GM13976 (cell line): ENCODE results near the gene CDC42BPG.

Experiments used
- DNase-seq: peaks from one replicate; pipeline ENCODE4 v3.0.0; 2012; ENCODE audit warnings: low spot score
- in situ Hi-C: fragments of 300-500 bp; cut with MboI; formaldehyde crosslinking; loops from one replicate; pipeline ENCODE4 v1.12.0; 2022; ENCODE audit warnings: low sequenced_read_pairs, mixed read lengths, inconsistent platforms; ENCODE audit not compliant: unreplicated experiment
- TF ChIP-seq, protein P1 (sequence below): IDR thresholded peaks from 2 replicates; pipeline ENCODE4 v1.5.1; 2012; ENCODE audit warnings: borderline replicate concordance, mild to moderate bottlenecking; ENCODE audit not compliant: insufficient read depth; ENCODE audit errors: extremely low read depth, missing control alignments, control extremely low read depth

Gene CDC42BPG

DNA sequence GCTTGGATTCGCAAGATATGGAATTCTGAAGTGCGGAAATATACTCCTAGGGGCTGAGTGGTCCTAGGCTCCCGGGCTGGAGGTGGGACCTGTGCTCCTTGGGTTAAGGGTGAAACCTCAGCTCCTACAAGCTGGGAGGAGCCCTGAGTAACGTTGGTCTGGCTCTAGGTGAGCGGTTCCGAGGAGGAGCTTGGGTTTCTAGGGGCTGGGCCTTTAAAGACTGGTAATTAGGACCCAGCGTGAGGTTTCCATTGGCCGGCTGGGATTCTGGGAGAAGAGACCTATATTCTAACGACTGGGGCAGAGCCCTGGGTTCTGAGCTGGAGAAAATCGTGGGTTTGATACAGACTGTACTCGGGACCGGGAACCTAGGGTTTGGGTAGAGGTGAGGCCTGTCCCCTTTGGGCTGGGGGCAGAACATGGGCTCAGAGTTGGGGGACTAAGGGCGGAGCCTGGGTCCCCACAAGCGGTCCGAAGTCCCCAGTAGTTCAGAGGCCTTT lies 40.6 kb downstream of the CDC42BPG start:
- in situ Hi-C loops, result no loop called here
- DNase-seq, result no peak
- TF ChIP-seq, protein P1, sequence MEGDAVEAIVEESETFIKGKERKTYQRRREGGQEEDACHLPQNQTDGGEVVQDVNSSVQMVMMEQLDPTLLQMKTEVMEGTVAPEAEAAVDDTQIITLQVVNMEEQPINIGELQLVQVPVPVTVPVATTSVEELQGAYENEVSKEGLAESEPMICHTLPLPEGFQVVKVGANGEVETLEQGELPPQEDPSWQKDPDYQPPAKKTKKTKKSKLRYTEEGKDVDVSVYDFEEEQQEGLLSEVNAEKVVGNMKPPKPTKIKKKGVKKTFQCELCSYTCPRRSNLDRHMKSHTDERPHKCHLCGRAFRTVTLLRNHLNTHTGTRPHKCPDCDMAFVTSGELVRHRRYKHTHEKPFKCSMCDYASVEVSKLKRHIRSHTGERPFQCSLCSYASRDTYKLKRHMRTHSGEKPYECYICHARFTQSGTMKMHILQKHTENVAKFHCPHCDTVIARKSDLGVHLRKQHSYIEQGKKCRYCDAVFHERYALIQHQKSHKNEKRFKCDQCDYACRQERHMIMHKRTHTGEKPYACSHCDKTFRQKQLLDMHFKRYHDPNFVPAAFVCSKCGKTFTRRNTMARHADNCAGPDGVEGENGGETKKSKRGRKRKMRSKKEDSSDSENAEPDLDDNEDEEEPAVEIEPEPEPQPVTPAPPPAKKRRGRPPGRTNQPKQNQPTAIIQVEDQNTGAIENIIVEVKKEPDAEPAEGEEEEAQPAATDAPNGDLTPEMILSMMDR, result no peak

DNA sequence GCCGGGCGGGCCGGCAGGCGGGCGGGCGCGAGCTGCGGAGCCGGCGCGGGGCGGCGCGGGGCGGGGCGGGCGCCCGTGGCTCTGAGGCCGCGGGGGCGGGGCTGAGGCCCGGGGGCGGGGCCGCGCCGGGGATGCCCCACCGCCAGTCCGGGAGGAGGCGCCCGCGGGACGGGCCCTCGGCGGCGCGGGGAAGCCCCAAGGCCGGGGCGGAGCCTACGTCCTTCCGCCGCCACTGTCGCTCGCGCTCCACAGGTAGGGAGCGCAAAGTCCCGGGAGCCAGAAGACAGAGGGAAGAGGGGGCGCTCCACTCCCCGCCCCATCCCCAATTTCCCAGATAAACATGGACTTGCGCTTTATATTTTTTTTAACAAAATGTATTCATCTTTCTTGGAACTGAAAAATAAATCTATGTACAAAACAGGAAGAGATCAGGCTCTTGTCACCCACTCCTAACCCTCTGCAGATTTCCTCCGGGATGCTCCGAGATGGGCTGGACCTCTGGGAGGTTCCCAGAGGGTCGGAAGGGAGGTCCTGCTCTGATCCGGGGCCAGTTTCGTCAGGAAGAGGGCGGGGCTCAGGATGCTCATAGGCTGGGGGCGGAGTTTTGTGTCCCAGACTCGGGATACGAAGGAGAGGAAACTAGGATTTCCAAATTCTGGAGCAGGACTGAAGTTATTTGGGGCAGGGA lies 41.2 kb downstream of the CDC42BPG start, which contains the start of gene MAP4K2:
Gene MAP4K2 (minus strand): TSS at position 57 of the 688 bp plus-strand sequence. CDS start 65 bp downstream, outside the sequence.
- TF ChIP-seq, protein P1, result no peak
- in situ Hi-C loops, result no loop called here
- peak; percentile 98 for DNase-seq

DNA sequence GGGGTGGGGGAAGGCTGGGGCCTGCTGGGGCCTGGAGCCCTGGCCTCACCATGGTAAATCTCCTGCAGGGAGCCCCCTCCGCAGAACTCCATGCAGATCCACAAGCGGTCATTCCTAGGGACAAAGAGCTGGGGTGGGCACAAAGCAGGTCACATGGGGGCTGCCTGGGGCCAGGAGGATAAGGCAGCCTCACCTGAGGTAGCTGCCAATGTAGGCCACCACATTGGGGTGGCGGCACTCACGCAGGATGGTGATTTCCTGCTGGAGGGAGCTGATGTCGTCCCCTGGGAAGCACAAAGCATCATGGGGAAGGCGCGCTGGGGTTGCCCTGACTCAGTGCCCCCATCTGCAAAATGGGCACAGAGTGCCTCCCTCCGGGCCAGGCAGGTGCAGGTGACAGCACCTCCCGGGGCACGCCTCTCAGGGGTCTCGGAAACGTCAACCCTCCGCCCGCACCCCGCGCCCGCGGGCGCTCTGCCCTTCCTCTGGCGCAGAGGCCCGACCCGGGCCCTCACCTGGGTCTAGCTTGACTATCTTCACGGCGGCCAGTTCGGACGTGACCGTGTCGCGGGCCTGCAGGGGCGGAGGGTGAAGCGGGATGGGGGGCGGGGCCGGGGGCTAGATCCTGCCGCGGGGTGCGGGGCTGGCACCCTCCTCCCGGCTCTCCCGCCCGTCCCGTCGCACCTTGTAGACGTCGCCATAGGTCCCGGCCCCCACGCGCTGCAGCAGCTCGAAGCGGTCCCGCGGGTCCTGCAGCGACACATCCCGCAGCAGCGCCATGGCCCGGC lies 41.9 kb downstream of the CDC42BPG start:
- in situ Hi-C loops, result no loop called here
- DNase-seq, result no peak
- TF ChIP-seq, protein P1, result no peak

- no peak for DNase-seq
- TF ChIP-seq, protein P1, result no peak
- in situ Hi-C loops, result no loop called here
Observed at GRCh38 chr11:64801561-64802369, 42.7 kb downstream of the CDC42BPG start.

DNA sequence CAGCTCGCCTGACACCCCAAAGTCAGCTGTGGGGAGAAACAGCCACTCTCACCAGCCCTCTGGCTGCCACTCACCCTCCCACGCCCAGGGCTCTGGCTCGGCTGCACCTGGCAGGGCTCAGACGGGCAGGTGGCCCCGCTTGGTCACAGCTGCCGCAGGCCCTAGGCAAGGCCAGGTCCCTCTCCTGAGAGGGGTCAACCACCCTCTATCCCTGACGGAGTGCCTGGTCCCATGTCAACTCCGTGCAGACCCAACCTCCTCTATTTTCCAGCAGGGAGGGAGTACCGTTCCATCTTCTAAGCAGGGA lies 43.3 kb downstream of the CDC42BPG start:
- in situ Hi-C loops, result no loop called here
- TF ChIP-seq, protein P1, result no peak
- DNase-seq, result no peak
